Prostate gland (tissue), 2 donors: ENCODE results near the gene FRA10AC1. TPM values are rescaled to one million over a fixed set of nuclear protein-coding genes. Genes with fewer than 3 reads are reported as not detected.

Experiments
- DNase-seq: peaks from one replicate; pipeline ENCODE4 v3.0.0-alpha.2; 2019; ENCODE audit warnings: low spot score
- H3K27ac ChIP-seq, 2 donors: fragments of 200-600 bp; sonication (generic); 2 replicates each; pipeline ENCODE4 v1.5.1; 2017 to 2019
- H3K27me3 ChIP-seq: fragments of 200-600 bp; sonication (generic); replicated peaks from 2 replicates; pipeline ENCODE4 v1.5.1; 2019; ENCODE audit not compliant: insufficient read depth
- H3K36me3 ChIP-seq, 2 donors: fragments of 200-600 bp; sonication (generic); 1 replicate in 1 of 2; 2 replicates in 1 of 2; pipeline versions ENCODE4 v1.5.1 to v1.8.1; 2017 to 2019
- H3K4me1 ChIP-seq: fragments of 200-600 bp; sonication (generic); replicated peaks from 2 replicates; pipeline ENCODE4 v1.5.1; 2019
- H3K4me3 ChIP-seq, 2 donors: fragments of 200-600 bp; sonication (generic); 2 replicates each; pipeline ENCODE4 v1.5.1; 2017 to 2019
- H3K9me3 ChIP-seq: fragments of 200-600 bp; sonication (generic); 2 replicates; pipeline ENCODE4 v1.5.1; 2017
- CTCF ChIP-seq, 4 experiments: fragments of 200-600 bp in 2 of 4; fragments of 450-650 bp in 2 of 4; sonication (generic) in 2 of 4; IDR thresholded peaks; 1 replicate in 3 of 4; 2 replicates in 1 of 4; pipeline ENCODE4 v1.5.1; 2016 to 2019; ENCODE audit warnings: antibody characterized with exemption in 4 of 4, mild to moderate bottlenecking in 2 of 4, moderate library complexity in 2 of 4
- POLR2A ChIP-seq: fragments of 450-650 bp; IDR thresholded peaks from one replicate; pipeline ENCODE4 v1.6.1; 2016; ENCODE audit warnings: antibody characterized with exemption, mild to moderate bottlenecking
- POLR2AphosphoS5 ChIP-seq: sonication (generic); formaldehyde crosslinking; IDR thresholded peaks from one replicate; pipeline ENCODE4 v1.6.1; 2017; ENCODE audit warnings: antibody characterized with exemption
- WGBS: methylation state at CpG from one replicate; pipeline ENCODE4 v1.1.5; 2018; 5-methylcytosine and 5-hydroxymethylcytosine counted together
- intact Hi-C: fragments of 100-400 bp; cut with DNase I; formaldehyde crosslinking; loops from one replicate; pipeline ENCODE4 v1.14.2; 2022
- total RNA-seq, 2 donors: library from RNA; depleted of rRNA; stranded (reverse); fragments of >200 nt; gene quantifications; one replicate each; pipeline ENCODE4 v1.1.0, GENCODE V29; 2016

Gene FRA10AC1
- total RNA-seq, 2 donors from 2014 or later = 10.5 to 11.4 TPM

- intact Hi-C loops = loop anchor here (10.0 kb wide), 1 partner anchor 116 kb away; no protein-coding TSS in a partner anchor
- DNase-seq = no peak
- Histone ChIP-seq H3K27me3 (no peaks in the 10 kb centered on the region), H3K27ac (no peak overlapping the region), H3K4me1 (no peaks in the 10 kb centered on the region), H3K9me3 (no peaks in the 10 kb centered on the region), H3K36me3 (no peaks in the 10 kb centered on the region), H3K4me3 (no peak overlapping the region)
- no peak for TF ChIP-seq POLR2A
- no peak for TF ChIP-seq POLR2AphosphoS5
- TF ChIP-seq CTCF (IDR thresholded peaks at IDR 0.05) = no peak
Observed at GRCh38 chr10:93670372-93670771, 32.0 kb downstream of the FRA10AC1 start.

DNA sequence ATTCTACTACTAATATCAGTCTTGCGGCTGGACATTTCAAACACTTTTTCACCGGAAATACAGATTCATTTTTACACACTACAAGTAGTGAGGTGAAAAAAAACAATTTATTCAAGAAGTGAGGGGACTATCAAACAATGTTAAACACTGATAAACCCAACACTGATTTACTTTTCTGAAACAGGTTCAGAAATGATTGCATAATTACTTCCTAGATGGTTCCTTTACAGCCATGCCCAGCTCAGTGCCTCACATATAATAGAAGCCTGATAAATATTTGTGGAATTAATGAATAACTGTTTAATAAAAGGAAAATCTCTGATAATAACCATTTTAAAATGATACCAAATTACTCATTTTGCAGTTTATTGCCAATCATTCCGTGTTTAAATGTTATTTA lies 34.6 kb downstream of the FRA10AC1 start:
- intact Hi-C loops = no loop called here
- no peak for DNase-seq
- TF ChIP-seq CTCF (IDR thresholded peaks at IDR 0.05) (no peak), POLR2AphosphoS5 (no peak), POLR2A (no peak)
- H3K9me3 ChIP-seq = no peaks in the 10 kb centered on the region
- no peak overlapping the region for H3K27ac ChIP-seq
- H3K4me1 ChIP-seq = no peaks in the 10 kb centered on the region
- WGBS = 92% methylated on average over 3 of the region's 3 CpGs
- H3K36me3 ChIP-seq = no peaks in the 10 kb centered on the region
- no peaks in the 10 kb centered on the region for H3K27me3 ChIP-seq
- no peak overlapping the region for H3K4me3 ChIP-seq

- TF ChIP-seq POLR2A = no peak
- TF ChIP-seq POLR2AphosphoS5 = no peak
- TF ChIP-seq CTCF (IDR thresholded peaks at IDR 0.05) = no peak
- Histone ChIP-seq H3K4me1 (no peaks in the 10 kb centered on the region), H3K9me3 (no peaks in the 10 kb centered on the region), H3K4me3 (no peak overlapping the region), H3K27me3 (no peaks in the 10 kb centered on the region), H3K27ac (no peak overlapping the region), H3K36me3 (no peaks in the 10 kb centered on the region)
- no peak for DNase-seq
- 95% methylated on average over 4 of the region's 4 CpGs for WGBS
- intact Hi-C loops = no loop called here
Observed at GRCh38 chr10:93666030-93666429, 36.4 kb downstream of the FRA10AC1 start.

GRCh38 chr10:93657757-93658156 lies 44.6 kb downstream of the FRA10AC1 start:
- WGBS = 63% methylated on average over 1 of the region's 1 CpG
- DNase-seq = no peak
- Histone ChIP-seq H3K4me3 (no peak overlapping the region), H3K36me3 (no peaks in the 10 kb centered on the region), H3K27ac (no peak overlapping the region), H3K27me3 (no peaks in the 10 kb centered on the region), H3K9me3 (no peaks in the 10 kb centered on the region), H3K4me1 (no peaks in the 10 kb centered on the region)
- TF ChIP-seq POLR2A (no peak), CTCF (IDR thresholded peaks at IDR 0.05) (no peak), POLR2AphosphoS5 (no peak)
- intact Hi-C loops = no loop called here

DNA sequence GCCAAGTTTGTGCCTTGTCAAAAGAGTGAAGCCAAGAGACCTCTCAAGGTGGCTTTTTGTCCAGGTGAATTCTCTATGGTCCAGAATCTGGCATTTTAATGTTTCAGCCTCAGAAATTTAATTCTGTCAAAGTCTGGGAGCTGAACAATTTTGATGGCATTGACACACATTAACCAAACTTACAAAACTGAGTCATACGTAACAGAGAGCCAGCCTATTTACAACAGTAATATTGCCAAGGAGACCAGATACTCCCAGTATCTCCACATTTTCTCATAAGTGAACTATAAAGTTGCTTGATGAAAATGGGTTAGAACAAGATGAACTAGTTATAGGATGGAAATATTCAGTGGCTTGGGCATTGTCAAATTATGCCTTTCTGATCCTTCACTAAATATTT lies 46.2 kb downstream of the FRA10AC1 start:
- H3K36me3 ChIP-seq = no peaks in the 10 kb centered on the region
- H3K4me3 ChIP-seq = no peak overlapping the region
- TF ChIP-seq POLR2AphosphoS5 (no peak), CTCF (IDR thresholded peaks at IDR 0.05) (no peak), POLR2A (no peak)
- 81% methylated on average over 1 of the region's 1 CpG for whole genome bisulfite sequencing
- H3K27me3 ChIP-seq = no peaks in the 10 kb centered on the region
- H3K4me1 ChIP-seq = no peaks in the 10 kb centered on the region
- H3K9me3 ChIP-seq = no peaks in the 10 kb centered on the region
- no peak overlapping the region for H3K27ac ChIP-seq
- DNase-seq = no peak
- intact Hi-C loops = no loop called here
